H1 (cell line): Measurements from ENCODE around the gene SMIM41. TPM values are rescaled to one million over a fixed set of nuclear protein-coding genes. Genes with fewer than 3 reads are reported as not detected.

ENCODE experiments used
- BRCA1 ChIP-seq: IDR thresholded peaks from 2 replicates; pipeline ENCODE4 v1.6.1; 2012; ENCODE audit warnings: low read depth, low read length, improper control_type of control experiment
- HDAC6 ChIP-seq: IDR thresholded peaks from one replicate; pipeline ENCODE4 v1.7.1; 2012; ENCODE audit warnings: low read depth, mild to moderate bottlenecking, inconsistent platforms, low read length, moderate library complexity
- POU5F1 ChIP-seq: IDR thresholded peaks from 2 replicates; pipeline ENCODE4 v1.6.1; 2011; ENCODE audit warnings: low read depth, mild to moderate bottlenecking, low read length, moderate library complexity
- RFX5 ChIP-seq: IDR thresholded peaks from 2 replicates; pipeline ENCODE4 v1.6.1; 2011; ENCODE audit warnings: low read depth, low read length, improper control_type of control experiment, borderline replicate concordance
- RXRA ChIP-seq: IDR thresholded peaks from 2 replicates; pipeline ENCODE4 v1.6.1; 2011; ENCODE audit warnings: low read depth, mild to moderate bottlenecking, low read length, moderate library complexity; ENCODE audit not compliant: insufficient read depth
- SP4 ChIP-seq: IDR thresholded peaks from 2 replicates; pipeline ENCODE4 v1.6.1; 2012; ENCODE audit warnings: low read length, inconsistent platforms
- TAF7 ChIP-seq: optimal IDR thresholded peaks from 2 replicates; pipeline ENCODE3; 2011; ENCODE audit warnings: low read depth, mild to moderate bottlenecking, inconsistent platforms, low read length, moderate library complexity, borderline replicate concordance
- polyA plus RNA-seq, 7 experiments: library from polyadenylated mRNA; depleted of rRNA in 3 of 7; stranded (reverse) in 5 of 7; unstranded in 2 of 7; fragments of >200 nt in 5 of 7; fragments of 200-250 nt in 2 of 7; gene quantifications; 1 replicate in 5 of 7; 2 replicates in 1 of 7; 4 replicates in 1 of 7; pipeline versions ENCODE4 v1.2.1 to v1.2.3, GENCODE V29; 2011 to 2013; ENCODE audit warnings: missing spikeins in 2 of 7, mixed read lengths in 2 of 7
- total RNA-seq: library from RNA; stranded (reverse); fragmentation: NEBNext Ultra II Directional; extraction: Animal tissue kit (Norgen Biotek cat#: 25700); gene quantifications from 2 replicates; pipeline ENCODE4 v1.2.1, GENCODE V29; 2021

Gene SMIM41
- total and polyA plus RNA-seq, 2 of the 8 experiments (the other 6 are each of a cell fraction or from before 2014, with no cell fraction given), result 0.28 to 0.98 TPM

- no peak for TF ChIP-seq BRCA1
- TF ChIP-seq POU5F1, result no peak
- no peak for TF ChIP-seq SP4
- TF ChIP-seq TAF7, result no peak
- TF ChIP-seq HDAC6, result no peak
- no peak for TF ChIP-seq RXRA
- TF ChIP-seq RFX5, result no peak
Measured at GRCh38 chr12:52062167-52063081, 17.1 kb upstream of the SMIM41 start (continued).
